Subcutaneous adipose tissue (tissue), 4 donors: ENCODE measurements around the gene CAV3. TPM values are rescaled to one million over a fixed set of nuclear protein-coding genes. Genes with fewer than 3 reads are reported as not detected.

Experiments
- CTCF ChIP-seq: fragments of 450-650 bp; IDR thresholded peaks from one replicate; pipeline ENCODE4 v1.5.1; 2016; ENCODE audit warnings: low read depth, mild to moderate bottlenecking, control low read depth, antibody characterized with exemption, moderate library complexity
- total RNA-seq, 4 donors: library from RNA; depleted of rRNA; stranded (reverse); fragments of >200 nt; gene quantifications; one replicate each; pipeline ENCODE4 v1.1.0, GENCODE V29; 2016

The CAV3 gene
- not detected for total RNA-seq

- TF ChIP-seq CTCF, result no peak
Observed at GRCh38 chr3:8733332-8734094, at the start of gene CAV3. CAV3 (plus strand) TSS chr3:8733802; CDS start chr3:8733877, 75 bp downstream.

GRCh38 chr3:8702560-8702959, 31.0 kb upstream of the CAV3 start:
- TF ChIP-seq CTCF, result no peak

- no peak for TF ChIP-seq CTCF
Observed at GRCh38 chr3:8705575-8705974, 28.0 kb upstream of the CAV3 start.

- no peak for TF ChIP-seq CTCF
Observed at GRCh38 chr3:8709287-8709686, 24.3 kb upstream of the CAV3 start.

GRCh38 chr3:8709801-8710507, 23.6 kb upstream of the CAV3 start:
- no peak for TF ChIP-seq CTCF

GRCh38 chr3:8712045-8712907, 21.3 kb upstream of the CAV3 start:
- no peak for TF ChIP-seq CTCF

GRCh38 chr3:8712908-8713255, 20.7 kb upstream of the CAV3 start:
- TF ChIP-seq CTCF, result no peak
